GM12878 (cell line): Measurements from ENCODE around the gene CASP10. TPM values are rescaled to one million over a fixed set of nuclear protein-coding genes. Genes with fewer than 3 reads are reported as not detected.

Experiments
- ATAC-seq: fragments of 200-7000 bp; cut with Tn5 transposase; 3 replicates; pipeline ENCODE4 v1.9.1; 2020; ENCODE audit warnings: mild to moderate bottlenecking, moderate library complexity
- BruUV-seq: library from RNA; stranded (reverse); fragments of 400-500 nt; replicated peaks from 2 replicates; lab custom pipeline; 2021; lab: Mats Ljungman, UMichigan
- CTCF ChIA-PET: fragments of 300-600 bp; sonication (Branson Sonifier 250); formaldehyde crosslinking; extraction: SDS; loops from one replicate; lab custom pipeline; 2021; ENCODE audit warnings: inconsistent platforms; lab: Yijun Ruan, JAX
- POLR2A ChIA-PET: fragments of 350-600 bp; formaldehyde crosslinking; extraction: SDS; loops from one replicate; lab custom pipeline; 2021; ENCODE audit warnings: inconsistent platforms; lab: Charles Lee
- RAD21 ChIA-PET: fragments of 300-600 bp; sonication (Branson Sonifier 250); formaldehyde crosslinking; loops from one replicate; lab custom pipeline; 2023; ENCODE audit warnings: antibody characterized with exemption; ENCODE audit not compliant: unreplicated experiment; lab: Charles Lee
- SMC1A ChIA-PET: fragments of 300-600 bp; sonication (Branson Sonifier 250); formaldehyde crosslinking; loops from one replicate; lab custom pipeline; 2023; ENCODE audit not compliant: unreplicated experiment, uncharacterized antibody; lab: Charles Lee
- DNase-seq: peaks from one replicate; pipeline ENCODE4 v3.0.0-alpha.2; 2011; ENCODE audit warnings: low read depth, low spot score
- FAIRE-seq: peaks from 3 replicates; lab custom pipeline; 2011; peaks lifted over from hg19 to GRCh38; lab: Jason Lieb, UNC
- H2AFZ ChIP-seq: 2 replicates; pipeline ENCODE4 v1.6.0; 2011; ENCODE audit warnings: low read depth, low read length, control low read depth; ENCODE audit not compliant: control insufficient read depth
- H3K27ac ChIP-seq: 2 replicates; pipeline ENCODE4 v1.5.1; 2011; ENCODE audit warnings: control low read depth; ENCODE audit not compliant: control insufficient read depth, insufficient read depth
- H3K27me3 ChIP-seq, 2 experiments: replicated peaks in 1 of 2; 2 replicates each; pipeline versions ENCODE4 v1.6.0 to v1.6.1; 2011; ENCODE audit warnings: low read length in 1 of 2; ENCODE audit not compliant: control insufficient read depth in 2 of 2, insufficient read depth in 2 of 2
- H3K36me3 ChIP-seq, 2 experiments: 2 replicates each; pipeline ENCODE4 v1.5.1; 2011; ENCODE audit warnings: low read length in 1 of 2; ENCODE audit not compliant: control insufficient read depth in 2 of 2, insufficient read depth in 2 of 2
- H3K4me1 ChIP-seq: 2 replicates; pipeline ENCODE4 v1.6.1; 2011; ENCODE audit warnings: mild to moderate bottlenecking, low read length, moderate library complexity, mixed read lengths; ENCODE audit not compliant: control insufficient read depth, insufficient read depth
- H3K4me2 ChIP-seq: 2 replicates; pipeline ENCODE4 v1.6.0; 2011; ENCODE audit warnings: control low read depth; ENCODE audit not compliant: control insufficient read depth, insufficient read depth
- H3K4me3 ChIP-seq: fragments of 200-600 bp; sonication (generic); 2 replicates; pipeline ENCODE4 v1.5.1; 2016
- H3K79me2 ChIP-seq: 2 replicates; pipeline ENCODE4 v1.6.0; 2011; ENCODE audit warnings: low read length; ENCODE audit not compliant: control insufficient read depth, insufficient read depth
- H3K9ac ChIP-seq: 2 replicates; pipeline ENCODE4 v1.8.0; 2011; ENCODE audit warnings: low read length, control low read depth, mixed read lengths; ENCODE audit not compliant: control insufficient read depth, insufficient read depth
- H3K9me3 ChIP-seq: replicated peaks from 3 replicates; pipeline ENCODE4 v1.5.1; 2011; ENCODE audit warnings: mild to moderate bottlenecking, low read length; ENCODE audit not compliant: control insufficient read depth, insufficient read depth
- H4K20me1 ChIP-seq: 2 replicates; pipeline ENCODE4 v1.6.0; 2011; ENCODE audit not compliant: control insufficient read depth, insufficient read depth
- ATF7 ChIP-seq: fragments of 450-650 bp; IDR thresholded peaks from 2 replicates; pipeline ENCODE4 v1.6.1; 2016; ENCODE audit warnings: low read depth, mild to moderate bottlenecking
- BACH1 ChIP-seq: fragments of 450-650 bp; IDR thresholded peaks from 2 replicates; pipeline ENCODE4 v1.6.1; 2017; ENCODE audit warnings: mild to moderate bottlenecking, borderline replicate concordance
- CBX5 ChIP-seq: sonication (generic); IDR thresholded peaks from 2 replicates; pipeline ENCODE4 v1.6.1; 2016; ENCODE audit warnings: low read depth, moderate library complexity, mild to moderate bottlenecking, inconsistent platforms
- CEBPB ChIP-seq, 2 experiments: fragments of 150-350 bp in 1 of 2; IDR thresholded peaks; 2 replicates each; pipeline ENCODE4 v1.6.1; 2012 to 2014; ENCODE audit warnings: low read depth in 2 of 2, low read length in 2 of 2, borderline replicate concordance in 1 of 2, inconsistent platforms in 1 of 2
- EP300 ChIP-seq, 2 experiments: fragments of 150-350 bp in 1 of 2; IDR thresholded peaks; 2 replicates each; pipeline ENCODE4 v1.6.1; 2011 to 2012; ENCODE audit warnings: low read depth in 2 of 2, low read length in 2 of 2, borderline replicate concordance in 1 of 2, improper control_type of control experiment in 1 of 2, inconsistent platforms in 1 of 2; ENCODE audit not compliant: control insufficient read depth in 1 of 2
- KLF5 ChIP-seq: fragments of 450-650 bp; IDR thresholded peaks from 2 replicates; pipeline ENCODE4 v1.6.1; 2014; ENCODE audit warnings: mild to moderate bottlenecking; ENCODE audit not compliant: partially characterized antibody
- NBN ChIP-seq: fragments of 450-650 bp; IDR thresholded peaks from 2 replicates; pipeline ENCODE4 v1.6.1; 2016
- NFYA ChIP-seq: IDR thresholded peaks from 2 replicates; pipeline ENCODE4 v1.6.1; 2011; ENCODE audit warnings: low read depth, mild to moderate bottlenecking, low read length, improper control_type of control experiment, borderline replicate concordance
- PAX8 ChIP-seq: fragments of 450-650 bp; IDR thresholded peaks from 2 replicates; pipeline ENCODE4 v1.6.1; 2017; ENCODE audit warnings: mild to moderate bottlenecking, moderate library complexity
- PKNOX1 ChIP-seq: fragments of 450-650 bp; IDR thresholded peaks from 2 replicates; pipeline ENCODE4 v1.6.1; 2016; ENCODE audit warnings: mild to moderate bottlenecking
- POU2F2 ChIP-seq: IDR thresholded peaks from 3 replicates; pipeline ENCODE4 v1.6.1; 2011; ENCODE audit warnings: low read depth, mild to moderate bottlenecking, low read length, borderline replicate concordance
- SP1 ChIP-seq: IDR thresholded peaks from one replicate; pipeline ENCODE4 v1.6.1; 2011; ENCODE audit warnings: low read depth, low read length
- SREBF2 ChIP-seq: IDR thresholded peaks from 2 replicates; pipeline ENCODE4 v1.6.1; 2012; ENCODE audit warnings: mild to moderate bottlenecking, low read length
- TCF3 ChIP-seq: IDR thresholded peaks from 2 replicates; pipeline ENCODE4 v1.6.1; 2012; ENCODE audit warnings: low read depth, mild to moderate bottlenecking, low read length, borderline replicate concordance; ENCODE audit not compliant: insufficient read depth
- WGBS: methylation state at CpG from one replicate; pipeline ENCODE4 v1.1.6; 2016; ENCODE audit warnings: low lambda C conversion rate; ENCODE audit not compliant: insufficient replicate concordance, insufficient coverage; ENCODE audit errors: missing lambda C conversion rate; 5-methylcytosine and 5-hydroxymethylcytosine counted together
- in situ Hi-C: fragments of 300-500 bp; cut with MboI; formaldehyde crosslinking; loops from 9 replicates; pipeline ENCODE4 v1.14.3; 2018; ENCODE audit warnings: mixed read lengths
- intact Hi-C: fragments of 100-400 bp; cut with micrococcal nuclease; formaldehyde crosslinking; loops from one replicate; pipeline ENCODE4 v1.14.2; 2022; ENCODE audit not compliant: unreplicated experiment
- polyA plus RNA-seq, 11 experiments: library from polyadenylated mRNA; depleted of rRNA in 4 of 11; unstranded in 6 of 11; stranded (reverse) in 5 of 11; fragments of >200 nt; fragmentation: Nextera tagmentation in 4 of 11; fragmentation: Illumina TruSeq in 1 of 11; extraction: Ambion mirVana in 4 of 11; extraction: Trizol in 1 of 11; gene quantifications; 1 replicate in 1 of 11; 2 replicates in 10 of 11; pipeline versions ENCODE4 v1.2.1 to v1.2.3, GENCODE V29; 2011 to 2016; ENCODE audit warnings: inconsistent platforms in 2 of 11, missing spikeins in 2 of 11, low read depth in 1 of 11
- total RNA-seq, 4 experiments: library from RNA; depleted of rRNA in 3 of 4; stranded (reverse); fragments of >200 nt in 3 of 4; fragmentation: Illumina TruSeq in 1 of 4; extraction: Trizol in 1 of 4; gene quantifications; 2 replicates each; pipeline versions ENCODE4 v1.2.1 to v1.2.3, GENCODE V29; 2013 to 2021
- TF ChIP-seq, protein P1 (sequence below): IDR thresholded peaks from 2 replicates; pipeline ENCODE4 v1.6.1; 2012; ENCODE audit warnings: low read depth, low read length, improper control_type of control experiment
- TF ChIP-seq, protein P2 (sequence below): IDR thresholded peaks from 2 replicates; pipeline ENCODE4 v1.6.1; 2012; ENCODE audit warnings: improper control_type of control experiment, low read depth, low read length; ENCODE audit not compliant: insufficient replicate concordance

Gene CASP10
- total and polyA plus RNA-seq, 10 of the 15 experiments (the other 5 are each of a cell fraction or from before 2014, with no cell fraction given) = 7.2 to 14.1 (median 10.8) TPM

DNA sequence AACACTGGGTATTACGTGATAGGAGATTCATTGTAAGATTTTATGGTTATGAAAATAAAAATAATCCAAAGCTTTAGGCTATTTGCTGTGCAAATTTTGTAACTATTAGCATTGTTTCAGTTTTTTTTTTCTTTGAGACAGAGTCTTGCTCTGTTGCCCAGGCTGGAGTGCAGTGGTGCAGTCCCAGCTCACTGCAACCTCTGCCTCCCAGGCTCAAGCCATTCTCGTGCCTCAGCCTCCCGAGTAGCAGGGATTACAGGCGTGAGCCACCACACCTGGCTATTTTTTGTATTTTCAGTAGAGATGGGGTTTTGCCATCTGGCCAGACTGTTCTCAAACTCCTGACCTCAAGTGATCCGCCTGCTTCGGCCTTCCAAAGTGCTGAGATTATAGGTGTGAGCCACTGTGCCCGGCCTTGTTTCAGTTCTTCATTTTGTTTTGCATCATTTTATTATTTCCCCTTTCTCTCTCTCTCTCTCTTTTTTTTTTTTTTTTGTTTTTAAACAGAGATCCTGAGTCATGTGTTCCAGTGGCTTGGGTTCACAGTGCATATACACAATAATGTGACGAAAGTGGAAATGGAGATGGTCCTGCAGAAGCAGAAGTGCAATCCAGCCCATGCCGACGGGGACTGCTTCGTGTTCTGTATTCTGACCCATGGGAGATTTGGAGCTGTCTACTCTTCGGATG is 25.8 kb downstream of the CASP10 start:
- CTCF ChIA-PET = interaction anchor here (1.1 to 1.9 kb wide), 5 partner anchors 13 to 26 kb away, joined by 3 to 9 read pairs (median 4); partner anchors contain the start of gene CASP10
- no peaks in the 10 kb centered on the region; a peak in 2 of 4 replicates for H3K36me3 ChIP-seq
- DNase-seq (peak; percentile 70), ATAC-seq (peak; percentile 91), FAIRE-seq (no peak)
- H4K20me1 ChIP-seq = no peaks in the 10 kb centered on the region
- RAD21 ChIA-PET = interaction anchor here (0.6 to 1.6 kb wide), 5 partner anchors 13 to 893 kb away, joined by 3 to 4 read pairs (median 4); partner anchors contain the start of gene CASP10
- H3K9ac ChIP-seq = no peak overlapping the region
- no peak overlapping the region for H3K27ac ChIP-seq
- peaks cover 0 to 2% of the 10 kb centered on the region in 2 experiments; a peak in 2 of 4 replicates for H3K27me3 ChIP-seq
- intact Hi-C loops = no loop called here
- peaks cover 3% of the 10 kb centered on the region; the same call in 2 of the 3 replicates for H3K9me3 ChIP-seq
- SMC1A ChIA-PET = interaction anchor here (1.3 to 1.4 kb wide), 2 partner anchors 13 to 23 kb away, joined by 3 to 8 read pairs; no protein-coding TSS in a partner anchor
- POLR2A ChIA-PET = interaction anchor here (1.8 kb wide), 1 partner anchor 14 kb away, joined by 4 read pairs; no protein-coding TSS in a partner anchor
- 50% methylated on average over 12 of the region's 12 CpGs for WGBS
- BruUV-seq = no TSS peak
- H3K4me3 ChIP-seq = no peak overlapping the region
- in situ Hi-C loops = no loop called here
- peaks cover 14% of the 10 kb centered on the region for H3K4me1 ChIP-seq
- peak overlapping the region; percentile 50 for H3K4me2 ChIP-seq
- H3K79me2 ChIP-seq = no peaks in the 10 kb centered on the region
- no peak overlapping the region for H2AFZ ChIP-seq
- no peak for TF ChIP-seq PAX8
- TF ChIP-seq NBN = peak; percentile 79
- TF ChIP-seq NFYA = no peak
- TF ChIP-seq, protein P1, sequence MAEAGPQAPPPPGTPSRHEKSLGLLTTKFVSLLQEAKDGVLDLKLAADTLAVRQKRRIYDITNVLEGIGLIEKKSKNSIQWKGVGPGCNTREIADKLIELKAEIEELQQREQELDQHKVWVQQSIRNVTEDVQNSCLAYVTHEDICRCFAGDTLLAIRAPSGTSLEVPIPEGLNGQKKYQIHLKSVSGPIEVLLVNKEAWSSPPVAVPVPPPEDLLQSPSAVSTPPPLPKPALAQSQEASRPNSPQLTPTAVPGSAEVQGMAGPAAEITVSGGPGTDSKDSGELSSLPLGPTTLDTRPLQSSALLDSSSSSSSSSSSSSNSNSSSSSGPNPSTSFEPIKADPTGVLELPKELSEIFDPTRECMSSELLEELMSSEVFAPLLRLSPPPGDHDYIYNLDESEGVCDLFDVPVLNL = no peak
- TF ChIP-seq CEBPB (IDR thresholded peaks at IDR 0.05; ENCODE audit: borderline replicate concordance in 1 of 2, low read depth in 2 of 2, low read length in 2 of 2) = no peak
- TF ChIP-seq SREBF2 = no peak
- 0 out of 2 replicates have a peak, but pooled peaks have one; percentile 5 for TF ChIP-seq PKNOX1
- no peak for TF ChIP-seq KLF5
- no peak for TF ChIP-seq TCF3
- peak; percentile 84 for TF ChIP-seq ATF7
- TF ChIP-seq, protein P2, sequence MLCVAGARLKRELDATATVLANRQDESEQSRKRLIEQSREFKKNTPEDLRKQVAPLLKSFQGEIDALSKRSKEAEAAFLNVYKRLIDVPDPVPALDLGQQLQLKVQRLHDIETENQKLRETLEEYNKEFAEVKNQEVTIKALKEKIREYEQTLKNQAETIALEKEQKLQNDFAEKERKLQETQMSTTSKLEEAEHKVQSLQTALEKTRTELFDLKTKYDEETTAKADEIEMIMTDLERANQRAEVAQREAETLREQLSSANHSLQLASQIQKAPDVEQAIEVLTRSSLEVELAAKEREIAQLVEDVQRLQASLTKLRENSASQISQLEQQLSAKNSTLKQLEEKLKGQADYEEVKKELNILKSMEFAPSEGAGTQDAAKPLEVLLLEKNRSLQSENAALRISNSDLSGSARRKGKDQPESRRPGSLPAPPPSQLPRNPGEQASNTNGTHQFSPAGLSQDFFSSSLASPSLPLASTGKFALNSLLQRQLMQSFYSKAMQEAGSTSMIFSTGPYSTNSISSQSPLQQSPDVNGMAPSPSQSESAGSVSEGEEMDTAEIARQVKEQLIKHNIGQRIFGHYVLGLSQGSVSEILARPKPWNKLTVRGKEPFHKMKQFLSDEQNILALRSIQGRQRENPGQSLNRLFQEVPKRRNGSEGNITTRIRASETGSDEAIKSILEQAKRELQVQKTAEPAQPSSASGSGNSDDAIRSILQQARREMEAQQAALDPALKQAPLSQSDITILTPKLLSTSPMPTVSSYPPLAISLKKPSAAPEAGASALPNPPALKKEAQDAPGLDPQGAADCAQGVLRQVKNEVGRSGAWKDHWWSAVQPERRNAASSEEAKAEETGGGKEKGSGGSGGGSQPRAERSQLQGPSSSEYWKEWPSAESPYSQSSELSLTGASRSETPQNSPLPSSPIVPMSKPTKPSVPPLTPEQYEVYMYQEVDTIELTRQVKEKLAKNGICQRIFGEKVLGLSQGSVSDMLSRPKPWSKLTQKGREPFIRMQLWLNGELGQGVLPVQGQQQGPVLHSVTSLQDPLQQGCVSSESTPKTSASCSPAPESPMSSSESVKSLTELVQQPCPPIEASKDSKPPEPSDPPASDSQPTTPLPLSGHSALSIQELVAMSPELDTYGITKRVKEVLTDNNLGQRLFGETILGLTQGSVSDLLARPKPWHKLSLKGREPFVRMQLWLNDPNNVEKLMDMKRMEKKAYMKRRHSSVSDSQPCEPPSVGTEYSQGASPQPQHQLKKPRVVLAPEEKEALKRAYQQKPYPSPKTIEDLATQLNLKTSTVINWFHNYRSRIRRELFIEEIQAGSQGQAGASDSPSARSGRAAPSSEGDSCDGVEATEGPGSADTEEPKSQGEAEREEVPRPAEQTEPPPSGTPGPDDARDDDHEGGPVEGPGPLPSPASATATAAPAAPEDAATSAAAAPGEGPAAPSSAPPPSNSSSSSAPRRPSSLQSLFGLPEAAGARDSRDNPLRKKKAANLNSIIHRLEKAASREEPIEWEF = no peak
- TF ChIP-seq POU2F2 = no peak
- peak; percentile 50 to 64; a peak in 3 of 4 replicates for TF ChIP-seq EP300 (IDR thresholded peaks at IDR 0.05; ENCODE audit: borderline replicate concordance in 1 of 2, control insufficient read depth in 1 of 2, low read depth in 2 of 2, low read length in 2 of 2)
- TF ChIP-seq BACH1 = no peak
- TF ChIP-seq SP1 = no peak
- TF ChIP-seq CBX5 = no peak
